HG02970 (cell line): Measurements from ENCODE around the gene KRTAP2-3.
"Not testable (repeated sequence)": the region's sequence is repeated elsewhere in the genome, so short reads cannot be mapped to it uniquely, and the experiment has no call there.

Experiments used
- ATAC-seq: cut with Tn5 transposase; IDR thresholded peaks from one replicate; pipeline ENCODE4 v1.9.1; 2021; ENCODE audit warnings: mild to moderate bottlenecking, moderate library complexity, moderate number of reproducible peaks; ENCODE audit not compliant: unreplicated experiment, low FRiP score

Gene KRTAP2-3

DNA sequence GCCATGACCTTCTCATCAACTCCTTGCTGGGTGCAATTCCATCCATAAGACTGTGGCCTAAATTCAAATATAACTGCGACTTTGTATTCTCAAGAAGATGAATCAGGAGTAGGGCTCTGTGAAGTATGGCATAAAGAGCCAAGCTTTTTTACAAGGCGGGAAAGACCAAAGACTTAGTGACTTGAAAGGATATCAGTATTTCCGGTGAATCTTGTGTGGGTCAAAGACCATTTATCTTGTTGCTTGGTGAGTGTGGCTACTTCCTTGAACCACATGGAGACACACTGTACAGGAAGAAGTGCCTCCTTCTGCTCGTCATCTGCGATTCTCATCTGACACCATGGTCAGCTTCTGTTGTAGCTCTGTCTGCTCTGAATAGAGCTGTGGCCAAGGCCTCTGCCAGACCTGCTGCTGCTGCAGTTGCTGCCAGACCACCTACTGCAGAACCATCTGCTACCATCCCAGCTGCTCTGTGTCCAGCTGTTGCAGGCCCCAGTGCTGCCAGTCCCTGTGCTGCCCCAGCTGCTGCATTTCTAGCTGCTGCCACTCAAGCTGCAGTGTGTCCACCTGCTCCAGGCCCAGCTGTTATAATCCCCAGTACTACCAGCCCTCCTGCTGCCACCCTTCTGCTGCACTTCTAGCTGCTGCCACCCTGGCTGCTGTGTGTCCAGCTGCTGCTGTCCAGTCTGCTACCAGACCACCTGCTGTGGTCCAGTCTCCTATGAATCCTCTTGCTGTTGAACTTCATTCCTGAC lies 11.9 kb upstream of the KRTAP2-3 start:
- no peak for ATAC-seq

DNA sequence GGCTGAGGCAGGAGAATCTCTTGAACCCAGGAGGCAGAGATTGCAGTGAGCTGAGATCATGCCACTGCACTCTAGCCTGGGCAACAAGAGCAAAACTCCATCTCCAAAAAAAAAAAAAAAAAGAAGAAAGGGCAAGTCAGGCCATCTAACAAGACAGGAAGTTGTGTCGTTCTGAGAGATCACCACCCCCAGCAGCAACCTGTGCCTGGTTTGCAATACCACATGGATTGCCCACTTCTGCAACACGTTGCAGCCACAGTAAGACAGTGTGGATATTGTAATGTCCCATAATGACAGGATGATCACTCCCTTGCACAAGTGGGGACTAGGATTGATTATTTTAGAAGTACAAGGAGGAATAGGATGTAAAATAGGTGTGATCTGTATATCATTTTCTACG lies 9.1 kb upstream of the KRTAP2-3 start:
- ATAC-seq = no peak

- ATAC-seq = no peak
Observed at GRCh38 chr17:41067281-41067680, 7.4 kb upstream of the KRTAP2-3 start.

DNA sequence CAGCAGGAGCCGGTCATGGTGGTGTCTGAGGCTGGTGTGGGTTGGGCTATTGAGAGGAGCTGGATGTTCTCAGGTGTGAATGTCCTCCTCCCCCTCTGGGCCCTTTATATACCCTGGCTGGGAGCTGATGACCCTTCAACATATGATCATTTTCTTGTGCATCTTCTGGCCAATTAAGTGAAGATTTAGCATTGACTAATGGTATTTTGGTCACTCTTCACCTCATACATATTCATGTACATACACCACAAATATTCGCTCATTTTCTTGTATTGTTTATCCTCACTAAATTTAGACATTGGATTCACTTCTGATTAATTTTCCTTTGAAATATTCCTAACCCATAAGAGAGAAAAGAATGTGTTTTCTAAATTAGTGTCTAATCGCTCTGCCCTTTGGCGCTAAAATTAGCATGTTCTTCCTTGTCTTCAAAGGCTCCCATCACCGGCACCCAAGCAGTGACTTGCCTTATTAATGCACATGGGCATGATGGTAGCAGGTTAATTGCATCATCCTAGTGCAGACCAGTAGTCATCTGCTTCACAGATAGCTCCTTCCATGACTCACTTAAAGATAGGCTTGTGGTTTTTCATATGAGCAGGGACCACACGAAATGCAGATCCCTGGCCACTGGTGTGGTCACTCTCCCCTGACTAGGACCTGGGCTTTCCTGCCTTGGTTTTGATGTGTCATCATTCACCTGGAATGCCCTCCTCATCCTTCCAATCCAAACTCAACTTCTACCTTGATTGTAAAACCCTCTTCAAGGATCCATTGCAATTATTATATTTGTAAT lies 6.1 kb upstream of the KRTAP2-3 start, which contains the start of gene KRTAP2-4:
Gene KRTAP2-4 (minus strand): TSS at position 51 of the 796 bp plus-strand sequence. CDS start 34 bp downstream, at position 17.
- ATAC-seq = no peak

GRCh38 chr17:41065016-41065689 lies 5.2 kb upstream of the KRTAP2-3 start:
- not testable (repeated sequence) for ATAC-seq

DNA sequence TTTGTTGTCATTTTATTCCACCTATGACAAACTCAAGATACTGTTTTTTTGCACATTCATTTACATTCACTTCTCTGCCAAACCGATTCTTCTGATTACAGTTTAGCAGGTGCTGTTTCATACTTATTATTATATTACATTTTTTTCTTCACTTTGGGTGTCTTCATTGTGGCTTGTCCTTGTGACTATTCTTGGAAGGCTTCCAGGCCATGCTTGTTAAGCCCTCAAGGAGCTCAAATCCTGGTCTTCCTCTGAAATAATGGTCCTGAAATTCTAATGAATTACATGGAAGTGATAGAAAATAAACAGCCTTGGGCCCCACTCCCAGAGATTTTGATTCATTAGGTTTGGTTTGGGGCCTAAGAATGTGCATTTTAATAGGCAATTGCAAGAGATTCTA lies 4.4 kb upstream of the KRTAP2-3 start:
- no peak for ATAC-seq

- no peak for ATAC-seq
Observed at GRCh38 chr17:41063449-41063848, 3.5 kb upstream of the KRTAP2-3 start.

GRCh38 chr17:41061964-41062363 lies 2.0 kb upstream of the KRTAP2-3 start:
- ATAC-seq = no peak

- ATAC-seq = not testable (repeated sequence)
Observed at GRCh38 chr17:41059276-41060051, 450 bp downstream of the KRTAP2-3 start.

DNA sequence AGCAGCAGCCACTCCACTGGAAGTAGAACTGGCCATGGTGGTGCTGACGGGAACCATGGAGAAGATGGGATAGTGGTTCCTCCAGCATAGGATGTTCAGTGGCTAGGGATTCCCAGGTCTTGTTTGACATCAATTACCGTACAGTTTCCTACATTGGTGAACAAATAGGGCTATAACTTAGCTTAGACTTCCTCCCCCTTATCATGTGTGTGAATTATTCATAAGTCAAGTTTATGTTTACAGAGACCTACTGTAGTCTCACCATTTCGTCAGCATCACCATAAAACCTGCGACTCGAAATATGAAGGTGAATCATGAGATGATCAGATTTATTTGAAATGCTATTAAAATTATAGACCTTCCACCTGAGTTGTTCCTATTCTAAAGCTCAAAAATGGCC lies 1.2 kb downstream of the KRTAP2-3 start:
- no peak for ATAC-seq

DNA sequence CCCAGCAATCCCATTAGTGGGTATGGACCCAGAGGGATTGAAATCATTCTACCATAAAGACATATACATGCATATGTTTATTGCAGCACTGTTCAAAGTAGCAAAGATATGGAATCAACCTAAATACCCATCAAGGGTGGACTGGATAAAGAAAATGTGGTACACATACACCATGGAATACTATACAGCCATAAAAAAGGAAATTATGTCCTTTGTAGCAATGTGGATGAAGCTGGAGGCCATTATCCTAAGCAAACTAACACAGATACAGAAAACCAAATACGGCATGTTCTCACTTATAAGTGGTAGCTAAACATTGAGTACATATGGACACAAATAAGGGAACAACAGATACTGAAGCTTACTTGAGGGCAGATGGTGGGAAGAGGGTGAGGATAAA lies 2.4 kb downstream of the KRTAP2-3 start:
- ATAC-seq = no peak

GRCh38 chr17:41055130-41055529 lies 4.8 kb downstream of the KRTAP2-3 start, which contains the start of gene KRTAP2-2:
TSS of gene KRTAP2-2 (minus strand) at chr17:41055230. CDS start at chr17:41055211, 19 bp downstream.
- not testable (repeated sequence) for ATAC-seq

DNA sequence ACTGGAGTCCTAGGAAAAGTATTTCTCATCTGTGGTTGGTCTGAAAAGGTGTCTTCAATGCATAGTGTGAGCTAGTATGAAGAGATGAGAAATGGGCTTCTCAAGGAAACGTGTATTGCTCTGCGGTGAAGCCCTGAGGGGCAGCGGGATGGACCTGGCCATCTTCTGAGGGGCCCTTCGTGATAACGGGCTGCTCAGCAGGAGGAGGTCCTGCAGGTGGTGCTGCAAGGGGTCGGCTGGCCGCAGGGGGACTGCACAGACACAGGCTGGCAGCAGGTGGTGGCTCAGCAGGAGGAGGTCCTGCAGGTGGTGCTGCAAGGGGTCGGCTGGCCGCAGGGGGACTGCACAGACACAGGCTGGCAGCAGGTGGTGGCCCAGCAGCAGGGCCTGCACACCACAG lies 5.4 kb downstream of the KRTAP2-3 start:
- not testable (repeated sequence) for ATAC-seq

DNA sequence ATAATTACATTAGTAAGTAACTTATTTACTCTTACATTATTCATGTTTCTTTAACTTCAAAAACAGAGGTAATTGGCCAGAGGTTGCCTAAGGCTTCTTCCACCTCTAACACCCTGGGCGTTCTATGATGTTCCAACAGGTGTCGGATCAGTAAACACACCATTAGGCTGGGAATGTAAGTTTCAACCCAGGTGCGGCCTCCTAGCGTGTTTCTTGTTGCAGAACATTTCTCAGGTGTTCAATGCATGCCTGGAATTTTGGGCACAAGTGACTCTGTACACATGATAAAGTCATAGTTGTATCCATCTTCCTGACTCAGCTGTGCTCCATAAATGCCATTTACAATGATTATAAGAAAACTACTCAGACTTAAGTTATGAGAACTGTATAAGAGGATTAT lies 5.9 kb downstream of the KRTAP2-3 start:
- no peak for ATAC-seq

DNA sequence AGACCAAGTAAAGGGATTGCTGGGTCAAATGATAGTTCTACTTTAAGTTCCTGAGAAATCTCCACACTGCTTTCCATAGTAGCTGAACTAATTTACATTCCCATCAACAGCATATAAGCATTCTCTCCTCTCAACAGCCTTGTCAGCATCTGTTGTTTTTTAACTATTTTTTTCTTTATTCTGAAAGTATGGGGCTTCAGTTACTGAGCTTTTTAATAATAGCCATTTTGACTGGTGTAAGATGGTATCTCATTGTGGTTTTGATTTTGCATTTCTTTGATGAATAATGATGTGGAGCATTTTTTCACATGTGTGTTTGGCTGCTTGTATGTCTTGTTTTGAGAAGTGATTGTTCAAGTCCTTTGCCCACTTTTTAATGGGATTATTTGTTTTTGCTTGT lies 7.3 kb downstream of the KRTAP2-3 start:
- no peak for ATAC-seq

DNA sequence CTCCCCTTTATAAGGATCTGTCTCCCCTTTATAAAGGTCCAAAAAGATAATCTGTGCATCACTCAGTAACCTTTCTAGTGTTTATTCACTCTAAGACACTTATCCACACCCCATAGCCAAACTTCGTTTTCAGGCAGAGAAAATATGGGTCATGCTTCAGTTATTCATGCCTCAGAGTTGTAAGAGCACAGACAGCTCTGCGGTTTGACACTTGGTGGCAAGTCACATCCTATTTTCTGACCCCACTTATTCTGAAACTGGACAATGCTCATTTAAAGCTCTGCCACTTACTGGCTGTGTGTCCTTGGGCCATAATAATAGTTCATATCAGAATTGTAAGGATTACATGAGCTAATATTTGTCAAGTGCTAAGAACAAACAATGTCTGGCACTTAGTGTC lies 10.8 kb downstream of the KRTAP2-3 start:
- ATAC-seq = no peak

DNA sequence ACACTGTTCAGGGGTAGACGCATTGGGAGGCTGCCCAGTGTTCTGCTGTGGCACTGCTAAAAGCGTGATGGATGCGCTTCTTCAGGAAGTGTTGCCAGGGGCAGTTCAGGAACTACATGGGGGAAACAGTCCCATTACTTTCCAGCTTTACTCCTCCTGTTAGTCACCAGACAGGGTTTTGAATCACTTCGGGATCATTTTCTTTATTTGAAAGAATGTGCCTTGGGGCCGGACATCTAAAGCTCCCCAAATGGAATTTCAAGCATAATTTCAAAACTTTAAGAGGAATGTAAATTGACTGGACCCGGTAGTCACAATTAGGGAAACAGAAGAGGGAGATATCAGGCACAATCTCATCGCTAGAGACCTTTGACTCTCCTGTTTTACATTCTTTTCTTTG lies 11.5 kb downstream of the KRTAP2-3 start:
- no peak for ATAC-seq

DNA sequence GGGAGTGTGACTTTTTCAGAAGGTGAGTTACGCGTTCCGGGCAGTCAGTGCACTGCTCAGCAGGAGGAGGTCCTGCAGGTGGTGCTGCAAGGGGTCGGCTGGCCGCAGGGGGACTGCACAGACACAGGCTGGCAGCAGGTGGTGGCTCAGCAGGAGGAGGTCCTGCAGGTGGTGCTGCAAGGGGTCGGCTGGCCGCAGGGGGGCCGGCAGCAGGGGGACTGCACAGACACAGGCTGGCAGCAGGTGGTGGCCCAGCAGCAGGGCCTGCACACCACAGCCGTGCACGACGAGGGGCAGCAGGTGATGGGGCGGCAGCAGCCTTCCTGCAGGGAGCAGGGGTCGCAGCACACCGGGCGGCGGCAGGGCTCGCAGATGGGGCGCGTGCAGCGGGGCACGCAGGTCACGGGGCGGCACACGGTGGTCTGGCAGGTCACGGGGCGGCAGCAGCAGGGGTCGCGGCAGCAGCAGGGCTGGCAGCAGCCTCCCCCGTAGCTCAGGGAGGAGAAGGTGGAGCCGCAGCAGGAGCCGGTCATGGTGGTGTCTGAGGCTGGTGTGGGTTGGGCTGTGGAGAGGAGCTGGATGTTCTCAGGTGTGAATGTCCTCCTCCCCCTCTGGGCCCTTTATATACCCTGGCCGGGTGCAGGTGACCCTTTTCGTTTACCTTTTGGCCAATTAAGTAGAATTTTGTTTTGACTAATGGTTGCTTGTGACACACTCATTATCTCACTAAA lies 13.0 kb downstream of the KRTAP2-3 start, which contains the start of gene KRTAP2-1:
Gene KRTAP2-1 (minus strand): TSS at position 582 of the 731 bp plus-strand sequence. CDS start 49 bp downstream, at position 533.
- not testable (repeated sequence) for ATAC-seq

GRCh38 chr17:41042953-41043352 lies 17.0 kb downstream of the KRTAP2-3 start:
- ATAC-seq = no peak
